ENCODE results near the gene BORCS8.

Gene BORCS8

DNA sequence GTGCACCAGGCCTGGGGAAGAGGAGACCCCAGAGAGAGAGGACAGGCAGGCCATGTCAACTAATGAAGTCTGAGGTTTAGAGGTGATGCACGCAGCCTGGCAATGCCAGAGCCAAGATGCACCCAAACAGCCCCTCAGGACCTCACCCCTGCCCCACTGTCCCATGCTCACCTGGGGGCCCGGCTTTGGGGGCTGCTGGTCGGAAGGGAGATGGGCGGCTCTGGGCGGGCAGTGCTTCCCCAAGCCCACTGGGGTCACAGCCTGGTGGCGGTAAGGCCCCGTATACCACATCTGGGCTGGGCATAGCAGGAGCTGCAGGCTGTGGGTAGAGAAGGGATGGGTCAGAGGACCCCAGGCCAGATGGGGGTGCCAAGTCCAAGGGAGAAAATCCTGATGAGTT, 45.1 kb downstream of the BORCS8 start:
- TF ChIP-seq POLR2AphosphoS5 (IDR thresholded peaks at IDR 0.05; ENCODE audit: low read depth) (no peak), SPI1 (IDR thresholded peaks at IDR 0.05; ENCODE audit: borderline replicate concordance, low read depth) (no peak), GABPA (IDR thresholded peaks at IDR 0.05; ENCODE audit: low read depth) (no peak)
- TF ChIP-seq, protein P1, sequence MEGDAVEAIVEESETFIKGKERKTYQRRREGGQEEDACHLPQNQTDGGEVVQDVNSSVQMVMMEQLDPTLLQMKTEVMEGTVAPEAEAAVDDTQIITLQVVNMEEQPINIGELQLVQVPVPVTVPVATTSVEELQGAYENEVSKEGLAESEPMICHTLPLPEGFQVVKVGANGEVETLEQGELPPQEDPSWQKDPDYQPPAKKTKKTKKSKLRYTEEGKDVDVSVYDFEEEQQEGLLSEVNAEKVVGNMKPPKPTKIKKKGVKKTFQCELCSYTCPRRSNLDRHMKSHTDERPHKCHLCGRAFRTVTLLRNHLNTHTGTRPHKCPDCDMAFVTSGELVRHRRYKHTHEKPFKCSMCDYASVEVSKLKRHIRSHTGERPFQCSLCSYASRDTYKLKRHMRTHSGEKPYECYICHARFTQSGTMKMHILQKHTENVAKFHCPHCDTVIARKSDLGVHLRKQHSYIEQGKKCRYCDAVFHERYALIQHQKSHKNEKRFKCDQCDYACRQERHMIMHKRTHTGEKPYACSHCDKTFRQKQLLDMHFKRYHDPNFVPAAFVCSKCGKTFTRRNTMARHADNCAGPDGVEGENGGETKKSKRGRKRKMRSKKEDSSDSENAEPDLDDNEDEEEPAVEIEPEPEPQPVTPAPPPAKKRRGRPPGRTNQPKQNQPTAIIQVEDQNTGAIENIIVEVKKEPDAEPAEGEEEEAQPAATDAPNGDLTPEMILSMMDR (IDR thresholded peaks at IDR 0.05; ENCODE audit: insufficient read depth, low read length), result no peak
- TF ChIP-seq, protein P2, sequence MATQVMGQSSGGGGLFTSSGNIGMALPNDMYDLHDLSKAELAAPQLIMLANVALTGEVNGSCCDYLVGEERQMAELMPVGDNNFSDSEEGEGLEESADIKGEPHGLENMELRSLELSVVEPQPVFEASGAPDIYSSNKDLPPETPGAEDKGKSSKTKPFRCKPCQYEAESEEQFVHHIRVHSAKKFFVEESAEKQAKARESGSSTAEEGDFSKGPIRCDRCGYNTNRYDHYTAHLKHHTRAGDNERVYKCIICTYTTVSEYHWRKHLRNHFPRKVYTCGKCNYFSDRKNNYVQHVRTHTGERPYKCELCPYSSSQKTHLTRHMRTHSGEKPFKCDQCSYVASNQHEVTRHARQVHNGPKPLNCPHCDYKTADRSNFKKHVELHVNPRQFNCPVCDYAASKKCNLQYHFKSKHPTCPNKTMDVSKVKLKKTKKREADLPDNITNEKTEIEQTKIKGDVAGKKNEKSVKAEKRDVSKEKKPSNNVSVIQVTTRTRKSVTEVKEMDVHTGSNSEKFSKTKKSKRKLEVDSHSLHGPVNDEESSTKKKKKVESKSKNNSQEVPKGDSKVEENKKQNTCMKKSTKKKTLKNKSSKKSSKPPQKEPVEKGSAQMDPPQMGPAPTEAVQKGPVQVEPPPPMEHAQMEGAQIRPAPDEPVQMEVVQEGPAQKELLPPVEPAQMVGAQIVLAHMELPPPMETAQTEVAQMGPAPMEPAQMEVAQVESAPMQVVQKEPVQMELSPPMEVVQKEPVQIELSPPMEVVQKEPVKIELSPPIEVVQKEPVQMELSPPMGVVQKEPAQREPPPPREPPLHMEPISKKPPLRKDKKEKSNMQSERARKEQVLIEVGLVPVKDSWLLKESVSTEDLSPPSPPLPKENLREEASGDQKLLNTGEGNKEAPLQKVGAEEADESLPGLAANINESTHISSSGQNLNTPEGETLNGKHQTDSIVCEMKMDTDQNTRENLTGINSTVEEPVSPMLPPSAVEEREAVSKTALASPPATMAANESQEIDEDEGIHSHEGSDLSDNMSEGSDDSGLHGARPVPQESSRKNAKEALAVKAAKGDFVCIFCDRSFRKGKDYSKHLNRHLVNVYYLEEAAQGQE (IDR thresholded peaks at IDR 0.05; ENCODE audit: insufficient replicate concordance, low read depth), result no peak
- no peak for DNase-seq (ENCODE audit: low read depth in 1 of 2, low spot score in 1 of 2)
- Histone ChIP-seq H3K27ac (replicated peaks) (no peak overlapping the region), H3K4me3 (replicated peaks; ENCODE audit: insufficient read depth, low read length) (no peak overlapping the region), H3K27me3 (ENCODE audit: insufficient read depth, poor library complexity, severe bottlenecking) (no peaks in the 10 kb centered on the region)

DNA sequence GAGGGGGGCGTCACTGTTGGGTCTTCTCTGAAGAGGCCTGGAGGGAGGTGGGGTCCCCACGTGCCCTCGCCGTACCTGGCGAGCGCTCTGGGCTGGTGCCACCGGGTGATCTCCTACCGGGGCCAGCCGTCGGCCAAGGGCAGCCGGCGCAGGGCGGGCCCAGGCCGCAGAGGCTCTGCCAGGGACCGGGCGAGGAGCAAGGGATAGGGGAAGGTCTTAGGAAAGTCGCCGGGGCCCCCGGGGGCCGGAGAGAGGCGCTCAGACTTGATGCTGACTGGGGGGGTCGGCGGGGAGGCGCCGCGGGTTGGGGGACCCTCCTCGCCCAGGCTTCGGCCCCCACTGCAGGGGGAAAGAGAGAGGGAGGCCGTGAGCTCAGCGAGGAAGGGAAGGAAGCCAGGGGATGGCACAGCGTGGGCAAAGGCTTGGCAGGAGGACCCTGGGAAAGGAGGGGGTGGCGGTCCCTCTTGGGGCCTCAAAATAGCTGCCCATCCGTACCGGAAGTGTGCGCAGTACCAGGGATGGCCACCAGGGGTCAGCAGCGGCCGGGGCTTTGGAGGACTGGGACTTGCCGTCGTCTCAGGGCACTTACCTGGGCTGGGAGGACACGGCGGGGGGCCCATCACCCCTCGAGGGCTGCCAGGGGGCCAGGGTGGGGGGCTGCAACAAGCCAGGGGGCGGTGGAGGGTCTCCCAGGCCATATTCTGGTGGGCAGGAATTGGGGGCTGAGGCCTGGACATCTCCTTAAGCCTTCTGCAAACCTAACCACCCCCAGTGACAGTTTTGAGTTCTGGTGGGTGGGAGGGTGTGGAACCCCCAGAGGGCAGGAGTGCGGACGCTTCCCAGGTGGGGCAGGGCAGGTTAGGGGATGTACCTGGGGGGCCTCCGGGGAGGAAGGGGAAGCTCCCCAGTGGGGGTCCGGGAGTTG, 46.0 kb downstream of the BORCS8 start:
- Histone ChIP-seq H3K4me3 (replicated peaks; ENCODE audit: insufficient read depth, low read length) (no peak overlapping the region), H3K27me3 (ENCODE audit: insufficient read depth, poor library complexity, severe bottlenecking) (no peaks in the 10 kb centered on the region), H3K27ac (replicated peaks) (no peak overlapping the region)
- no peak for TF ChIP-seq SPI1 (IDR thresholded peaks at IDR 0.05; ENCODE audit: borderline replicate concordance, low read depth)
- TF ChIP-seq, protein P1 (IDR thresholded peaks at IDR 0.05; ENCODE audit: insufficient read depth, low read length), result peak; percentile 98
- DNase-seq (ENCODE audit: low read depth in 1 of 2, low spot score in 1 of 2), result peak; percentile 38 to 75

DNA sequence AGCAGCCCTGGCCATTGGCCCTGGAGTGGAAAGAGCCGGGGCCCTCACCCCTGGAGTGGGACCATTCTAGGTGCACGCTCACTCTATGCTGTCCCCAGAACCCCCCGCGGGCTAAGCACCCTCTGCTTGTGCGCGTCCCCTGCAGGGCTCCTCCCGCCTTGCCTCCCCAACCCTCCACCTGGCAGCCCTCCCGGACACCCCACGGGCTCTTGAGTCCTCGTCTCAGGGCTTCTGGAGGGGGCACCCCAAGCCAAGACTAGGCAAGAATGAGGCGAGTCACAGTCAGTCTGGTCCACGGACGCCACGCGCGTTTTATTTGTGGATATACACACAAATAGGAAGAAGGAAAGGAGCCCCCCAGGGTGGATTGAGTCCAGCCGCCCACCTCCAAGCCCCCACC, 46.7 kb downstream of the BORCS8 start:
- no peak for DNase-seq (ENCODE audit: low read depth in 1 of 2, low spot score in 1 of 2)
- TF ChIP-seq POLR2AphosphoS5 (IDR thresholded peaks at IDR 0.05; ENCODE audit: low read depth), result no peak
- TF ChIP-seq, protein P2 (IDR thresholded peaks at IDR 0.05; ENCODE audit: insufficient replicate concordance, low read depth), result no peak
- no peak for TF ChIP-seq GABPA (IDR thresholded peaks at IDR 0.05; ENCODE audit: low read depth)
- no peak for TF ChIP-seq SPI1 (IDR thresholded peaks at IDR 0.05; ENCODE audit: borderline replicate concordance, low read depth)
- TF ChIP-seq, protein P1 (IDR thresholded peaks at IDR 0.05; ENCODE audit: insufficient read depth, low read length), result no peak
- Histone ChIP-seq H3K27me3 (ENCODE audit: insufficient read depth, poor library complexity, severe bottlenecking) (no peaks in the 10 kb centered on the region), H3K27ac (replicated peaks) (no peak overlapping the region), H3K4me3 (replicated peaks; ENCODE audit: insufficient read depth, low read length) (no peak overlapping the region)

Data from HL-60 (cell line).